ENCODE results near the gene GRM4. TPM values are rescaled to one million over a fixed set of nuclear protein-coding genes. Genes with fewer than 3 reads are reported as not detected.
A peak's percentile ranks its signal among the peaks of the same experiment; 100 is the strongest.

The GRM4 gene
- total and polyA plus RNA-seq, 8 donors: 0.30 to 0.70 (median 0.43) TPM; not detected in 2

- Histone ChIP-seq H3K4me3 (no peak overlapping the region), H3K36me3 (no peaks in the 10 kb centered on the region), H3K4me1 (peaks cover 0 to 9% of the 10 kb centered on the region in 2 donors), H3K27me3 (peaks cover 0 to 18% of the 10 kb centered on the region in 2 donors), H3K27ac (no peak overlapping the region), H3K9me3 (no peaks in the 10 kb centered on the region)
- peak in 1 of 4 donors; percentile 18 for DNase-seq
- intact Hi-C loops (cut with DNase I): no loop called here
- no peak for ATAC-seq
- TF ChIP-seq CTCF (IDR thresholded peaks at IDR 0.05): no peak
Measured at GRCh38 chr6:33981421-33981820, 164.5 kb downstream of the GRM4 start.

DNA sequence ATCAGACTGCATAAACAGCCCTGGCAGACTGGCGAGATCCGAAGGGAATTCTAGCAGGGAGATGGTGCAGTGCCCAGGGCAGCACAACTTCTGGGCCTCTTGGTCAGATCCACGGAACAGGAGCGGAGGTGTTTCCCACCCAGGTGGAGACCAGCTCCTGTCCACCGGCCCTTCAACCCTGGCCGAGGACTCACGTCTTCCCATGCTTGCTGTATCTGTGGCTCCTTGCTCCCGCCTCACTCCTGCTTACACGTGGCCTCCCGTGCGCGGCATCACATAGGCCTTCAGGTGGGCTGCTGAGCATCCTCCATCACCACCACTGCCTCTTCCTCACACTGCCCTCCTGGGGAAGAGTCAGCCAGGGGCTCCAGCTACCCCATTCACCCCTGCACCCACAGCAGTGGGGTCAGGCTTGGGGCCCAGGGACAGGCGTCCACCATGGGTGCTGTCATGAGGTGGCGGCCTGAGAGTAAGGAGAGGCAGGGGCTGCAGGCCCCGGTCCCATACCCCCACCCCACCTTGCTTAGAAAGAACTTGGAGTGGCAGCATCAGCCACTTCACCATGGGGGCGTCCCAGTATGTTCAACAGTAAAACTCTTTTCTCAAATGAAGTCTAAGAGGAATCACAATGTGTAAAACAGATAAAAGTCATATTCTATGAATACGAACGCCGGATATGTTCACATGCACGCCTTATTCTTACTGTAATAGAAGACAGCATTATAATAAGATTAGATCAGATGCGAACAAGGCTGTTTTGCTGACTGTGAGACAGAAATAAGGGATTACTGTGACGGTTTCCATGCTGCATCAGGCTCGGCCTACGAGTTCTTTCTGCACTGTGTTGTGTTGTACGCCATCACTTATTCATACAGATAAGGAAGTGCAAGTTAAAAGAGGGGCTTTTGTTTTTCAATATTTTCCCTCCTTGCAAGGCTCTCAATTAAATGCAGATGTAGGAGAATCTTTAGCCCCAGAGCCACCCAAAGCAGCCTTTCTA is 165.4 kb downstream of the GRM4 start:
- peak in 1 of 4 donors; percentile 14 for DNase-seq
- no peak for TF ChIP-seq CTCF (IDR thresholded peaks at IDR 0.05)
- intact Hi-C loops (cut with DNase I): no loop called here

GRCh38 chr6:33979750-33980149 is 166.1 kb downstream of the GRM4 start:
- no peak overlapping the region for H3K27ac ChIP-seq
- H3K27me3 ChIP-seq: peaks cover 14 to 35% of the 10 kb centered on the region in 2 donors
- H3K4me3 ChIP-seq: no peak overlapping the region
- H3K9me3 ChIP-seq: no peaks in the 10 kb centered on the region
- DNase-seq (no peak), ATAC-seq (no peak)
- intact Hi-C loops (cut with DNase I): no loop called here
- no peaks in the 10 kb centered on the region for H3K36me3 ChIP-seq
- peaks cover 0 to 9% of the 10 kb centered on the region in 2 donors for H3K4me1 ChIP-seq
- no peak for TF ChIP-seq CTCF (IDR thresholded peaks at IDR 0.05)

More for the DNA sequence above, 165.4 kb downstream of the GRM4 start:
- Histone ChIP-seq H3K4me3 (no peak overlapping the region), H3K27ac (no peak overlapping the region), H3K27me3 (peaks cover 9 to 28% of the 10 kb centered on the region in 2 donors), H3K36me3 (no peaks in the 10 kb centered on the region), H3K4me1 (peaks cover 0 to 9% of the 10 kb centered on the region in 2 donors), H3K9me3 (no peaks in the 10 kb centered on the region)
- ATAC-seq: no peak

- ATAC-seq: no peak
- peaks cover 0 to 9% of the 10 kb centered on the region in 2 donors for H3K4me1 ChIP-seq
- no peaks in the 10 kb centered on the region for H3K9me3 ChIP-seq
- H3K36me3 ChIP-seq: no peaks in the 10 kb centered on the region
- H3K27me3 ChIP-seq: peaks cover 14 to 47% of the 10 kb centered on the region in 2 donors
- DNase-seq: peak in 1 of 4 donors; percentile 13
- intact Hi-C loops (cut with DNase I): no loop called here
- no peak overlapping the region for H3K4me3 ChIP-seq
- TF ChIP-seq CTCF (IDR thresholded peaks at IDR 0.05): no peak
- H3K27ac ChIP-seq: no peak overlapping the region
Measured at GRCh38 chr6:33978412-33979150, 167.3 kb downstream of the GRM4 start.
